HS-5 (cell line): ENCODE results near the gene TMC2.

ENCODE experiments used
- DNase-seq: peaks from one replicate; pipeline ENCODE4 v3.0.0-alpha.2; 2012; ENCODE audit warnings: low read depth

Gene TMC2

GRCh38 chr20:2625062-2625461, 88.7 kb downstream of the TMC2 start:
- no peak for DNase-seq

GRCh38 chr20:2626853-2627541, 90.6 kb downstream of the TMC2 start:
- DNase-seq: peak; percentile 47

DNA sequence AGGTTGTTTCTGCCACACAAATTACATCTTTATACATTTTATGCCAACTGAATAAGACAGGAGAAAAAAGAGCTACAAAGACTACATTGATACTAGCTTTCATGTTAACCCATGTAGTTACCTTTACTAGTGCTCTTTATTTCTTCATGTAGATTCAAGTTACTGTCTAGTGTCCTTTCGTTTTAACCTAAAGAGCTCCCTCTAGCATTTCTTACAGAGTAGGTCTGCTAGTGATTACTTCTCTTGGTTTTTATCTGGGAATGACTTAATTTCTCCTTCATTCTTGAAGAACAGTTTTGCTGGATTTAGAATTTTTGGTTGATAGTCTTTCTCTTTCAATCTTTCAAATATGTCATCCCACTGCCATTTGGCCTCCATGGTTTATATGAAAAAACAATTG, 94.9 kb downstream of the TMC2 start:
- no peak for DNase-seq

DNA sequence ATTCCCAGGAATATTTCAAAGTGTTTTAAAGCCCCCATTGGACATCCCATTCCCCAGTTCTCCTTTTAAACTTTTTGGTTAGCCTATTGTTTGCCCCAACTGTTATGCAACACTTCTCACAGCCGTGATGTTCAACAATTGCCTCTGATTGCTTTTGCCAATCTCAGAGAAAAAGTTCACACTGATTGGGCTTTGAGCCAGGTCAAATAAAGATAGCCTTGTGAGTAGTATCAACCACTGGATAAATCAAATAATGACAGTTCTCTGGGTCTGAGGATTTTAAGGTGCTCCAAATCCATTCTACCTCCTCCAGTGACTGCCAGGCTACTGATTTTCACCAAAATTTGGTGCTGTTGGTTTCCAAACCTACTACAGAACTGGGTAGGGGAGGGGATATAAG, 97.0 kb downstream of the TMC2 start:
- DNase-seq: no peak

DNA sequence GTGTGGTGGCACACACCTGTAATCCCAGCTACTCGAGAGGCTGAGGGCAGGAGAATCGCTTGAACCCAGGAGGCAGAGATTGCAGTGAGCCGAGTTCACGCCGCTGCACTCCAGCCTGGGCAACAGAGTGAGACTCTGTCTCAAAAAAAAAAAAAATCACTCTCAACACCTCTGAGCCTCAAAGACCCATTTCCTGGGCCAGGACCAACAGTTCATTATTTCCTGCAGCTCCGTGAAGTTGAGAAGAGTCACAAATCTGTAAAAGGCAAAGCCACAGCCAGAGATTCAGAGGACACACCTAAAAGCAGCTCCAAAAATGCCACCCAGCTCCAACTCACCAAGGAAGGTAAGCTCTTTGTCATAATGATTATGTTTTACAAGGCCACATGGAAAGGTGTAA, 100.9 kb downstream of the TMC2 start:
- DNase-seq: no peak

DNA sequence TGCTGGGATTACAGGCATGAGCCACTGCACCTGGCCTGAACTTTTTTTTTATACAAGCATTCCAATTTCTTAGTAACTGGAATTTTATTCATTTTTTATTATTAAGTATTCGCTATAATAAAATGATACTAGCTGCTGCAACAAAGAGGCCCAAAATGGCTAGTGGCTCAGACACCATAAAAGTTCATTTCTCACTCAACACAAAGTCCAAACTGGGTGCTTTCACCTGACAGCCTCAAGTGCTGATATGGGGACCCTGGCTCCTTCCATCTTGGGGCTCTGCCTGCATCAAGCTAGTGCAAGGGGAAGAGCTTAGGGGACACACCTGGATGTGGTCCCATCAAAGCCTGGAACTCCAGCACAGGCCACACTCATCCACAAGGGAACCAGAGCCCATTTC, 103.9 kb downstream of the TMC2 start:
- DNase-seq: no peak

GRCh38 chr20:2640899-2641298, 104.5 kb downstream of the TMC2 start:
- no peak for DNase-seq

DNA sequence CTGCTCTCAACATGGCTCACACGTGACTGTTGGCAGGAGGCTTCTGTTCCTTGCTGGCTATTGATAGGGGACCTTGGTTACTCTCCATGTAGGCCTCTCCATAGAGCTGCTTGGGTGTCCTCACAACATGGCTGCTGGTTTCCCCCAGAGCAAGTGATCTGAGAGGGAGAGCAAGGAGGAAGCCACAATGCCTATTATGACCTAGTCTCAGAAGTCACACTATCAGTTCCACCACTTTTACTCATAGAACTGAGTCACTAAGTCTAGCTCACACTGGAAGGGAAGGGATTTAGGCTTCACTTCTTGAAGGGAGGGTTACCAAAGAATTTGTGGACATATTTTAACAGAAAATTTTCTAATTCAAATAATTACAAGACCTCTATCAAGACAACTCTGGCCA, 107.3 kb downstream of the TMC2 start:
- no peak for DNase-seq

GRCh38 chr20:2651772-2652723, 115.7 kb downstream of the TMC2 start, which contains the start of gene NOP56:
TSS of gene NOP56 (plus strand) at chr20:2652632. CDS start at chr20:2652661, 29 bp downstream.
- peak; percentile 64 for DNase-seq

DNA sequence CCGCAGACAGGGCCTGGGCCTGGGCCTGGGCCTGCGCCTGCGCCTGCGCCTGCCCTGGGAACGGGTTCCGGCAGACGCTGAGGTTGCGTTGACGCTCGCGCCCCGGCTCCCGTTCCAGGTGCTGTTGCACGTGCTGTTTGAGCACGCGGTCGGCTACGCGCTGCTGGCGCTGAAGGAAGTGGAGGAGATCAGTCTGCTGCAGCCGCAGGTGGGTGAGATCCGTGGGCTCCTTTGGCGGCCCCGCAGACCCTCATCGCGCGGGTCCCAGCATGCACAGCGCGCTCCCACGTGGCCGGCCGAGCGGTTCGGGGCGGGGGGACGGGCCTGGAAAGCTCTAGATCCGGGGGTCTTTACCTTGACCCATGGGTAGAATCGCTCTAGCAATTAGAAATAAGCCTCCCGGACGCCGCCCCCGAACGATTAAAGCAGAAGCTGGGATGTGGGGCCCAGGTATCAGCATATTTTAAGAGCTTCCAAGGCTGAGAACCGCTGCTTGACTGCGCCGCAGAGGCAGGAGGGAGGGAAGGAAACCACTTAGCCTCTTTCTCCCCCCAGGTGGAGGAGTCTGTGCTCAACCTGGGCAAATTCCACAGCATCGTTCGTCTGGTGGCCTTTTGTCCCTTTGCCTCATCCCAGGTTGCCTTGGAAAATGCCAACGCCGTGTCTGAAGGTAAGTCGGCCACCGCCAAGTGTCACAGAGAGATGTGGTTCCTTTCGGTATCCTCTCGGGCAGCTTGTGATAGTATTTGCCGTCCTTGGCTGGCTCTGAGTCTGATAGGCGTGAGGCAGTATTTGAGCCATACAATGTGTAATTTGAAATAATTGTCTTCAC, 116.6 kb downstream of the TMC2 start:
- DNase-seq: no peak

- no peak for DNase-seq
These were observed 117.4 kb downstream of the TMC2 start for GRCh38 chr20:2653556-2654383.

DNA sequence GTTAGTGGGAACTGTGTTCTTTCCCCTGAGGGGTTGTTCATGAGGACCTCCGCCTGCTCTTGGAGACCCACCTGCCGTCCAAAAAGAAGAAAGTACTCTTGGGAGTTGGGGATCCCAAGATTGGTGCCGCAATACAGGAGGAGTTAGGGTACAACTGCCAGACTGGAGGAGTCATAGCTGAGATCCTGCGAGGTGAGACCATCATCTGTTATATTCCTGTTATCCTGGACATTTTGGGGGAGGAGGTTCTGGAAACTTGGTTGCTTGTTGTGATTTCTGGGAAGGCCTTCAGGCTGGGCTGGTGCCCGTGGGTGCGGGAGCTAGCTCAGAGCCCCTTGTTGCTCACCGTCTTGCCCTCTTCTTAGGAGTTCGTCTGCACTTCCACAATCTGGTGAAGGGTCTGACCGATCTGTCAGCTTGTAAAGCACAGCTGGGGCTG, 118.0 kb downstream of the TMC2 start:
- no peak for DNase-seq

DNA sequence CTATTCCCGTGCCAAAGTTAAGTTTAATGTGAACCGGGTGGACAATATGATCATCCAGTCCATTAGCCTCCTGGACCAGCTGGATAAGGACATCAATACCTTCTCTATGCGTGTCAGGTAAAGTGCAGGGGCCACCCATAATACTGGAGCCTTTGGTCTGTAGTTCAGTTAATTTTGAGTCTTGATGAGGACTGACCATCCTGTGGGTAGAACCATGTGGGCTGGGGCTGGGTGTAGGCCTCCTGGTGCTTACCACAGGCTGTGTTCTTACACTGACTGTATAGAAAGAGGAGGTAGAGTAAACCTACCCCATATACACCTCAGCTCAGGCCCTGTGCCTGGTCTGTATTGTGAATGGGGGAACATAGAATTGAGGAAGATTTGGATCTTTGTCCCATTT, 118.5 kb downstream of the TMC2 start:
- DNase-seq: no peak

- DNase-seq: no peak
These were observed 119.2 kb downstream of the TMC2 start for GRCh38 chr20:2655331-2656116.

- DNase-seq: no peak
These were observed 120.2 kb downstream of the TMC2 start for GRCh38 chr20:2656471-2657117.

GRCh38 chr20:2657241-2657640, 120.9 kb downstream of the TMC2 start:
- DNase-seq: no peak

DNA sequence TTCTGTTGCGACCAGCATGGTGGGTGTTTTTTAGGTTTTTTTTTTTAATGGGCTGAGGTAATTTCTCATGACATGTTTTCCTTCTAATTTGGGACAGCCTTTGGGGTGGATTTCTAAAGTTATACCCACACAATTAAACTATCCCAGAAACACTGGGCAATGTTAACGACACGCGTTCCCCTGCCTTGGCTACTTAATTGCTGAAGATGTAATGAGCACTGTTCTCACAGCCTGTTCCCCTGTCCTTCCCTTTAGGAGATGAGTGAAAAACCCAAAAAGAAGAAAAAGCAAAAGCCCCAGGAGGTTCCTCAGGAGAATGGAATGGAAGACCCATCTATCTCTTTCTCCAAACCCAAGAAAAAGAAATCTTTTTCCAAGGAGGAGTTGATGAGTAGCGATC, 121.3 kb downstream of the TMC2 start:
- DNase-seq: no peak

GRCh38 chr20:2658414-2659354, 122.3 kb downstream of the TMC2 start:
- DNase-seq: no peak

DNA sequence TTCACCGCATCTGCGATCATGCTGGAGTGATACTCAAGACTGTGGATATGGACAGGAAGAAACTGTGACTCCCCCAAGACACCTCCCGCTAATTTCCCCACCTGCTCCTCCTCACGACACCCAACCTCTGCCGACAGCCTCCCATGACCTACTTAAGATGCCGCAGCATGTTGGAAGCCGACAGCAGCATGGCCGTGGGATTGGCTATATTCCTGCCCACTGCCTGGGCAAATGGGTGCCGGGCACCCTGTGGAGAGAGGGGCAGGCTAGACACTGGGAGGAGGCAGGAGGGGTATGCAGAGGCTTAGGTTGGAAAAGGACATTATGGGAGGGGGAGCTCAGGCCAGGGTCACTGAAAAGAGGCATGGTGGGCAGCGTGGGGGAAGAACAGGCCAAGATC, 123.2 kb downstream of the TMC2 start:
- DNase-seq: no peak
